WTC11 (cell line): Measurements from ENCODE around the gene SH2D3C. TPM values are rescaled to one million over a fixed set of nuclear protein-coding genes. Genes with fewer than 3 reads are reported as not detected.

Experiments
- ATAC-seq: fragments of 200-7000 bp; cut with Tn5 transposase; 2 replicates; pipeline ENCODE4 v1.10.0; 2021; ENCODE audit warnings: mild to moderate bottlenecking, moderate library complexity
- CTCF ChIA-PET: fragments of 300-600 bp; sonication (Branson Sonifier 250); formaldehyde crosslinking; loops from one replicate; lab custom pipeline; 2021; ENCODE audit warnings: antibody characterized with exemption; lab: Charles Lee
- POLR2A ChIA-PET: fragments of 350-600 bp; sonication (Branson Sonifier 250); formaldehyde crosslinking; loops from one replicate; lab custom pipeline; 2021; ENCODE audit warnings: antibody characterized with exemption; lab: Charles Lee
- DNase-seq: peaks from one replicate; pipeline ENCODE4 v3.0.0; 2021; ENCODE audit warnings: low spot score
- H3K27ac Mint-ChIP-seq: 2 replicates; pipeline ENCODE4 v1.8.0; 2021; ENCODE audit warnings: mixed read lengths
- H3K27me3 Mint-ChIP-seq: 2 replicates; pipeline ENCODE4 v1.8.0; 2021; ENCODE audit warnings: low read depth, mild to moderate bottlenecking, moderate library complexity, mixed read lengths
- H3K36me3 Mint-ChIP-seq: 2 replicates; pipeline ENCODE4 v1.8.0; 2021; ENCODE audit warnings: mixed read lengths
- H3K4me1 Mint-ChIP-seq: 2 replicates; pipeline ENCODE4 v1.8.0; 2022; ENCODE audit warnings: mixed read lengths
- H3K4me3 Mint-ChIP-seq: 2 replicates; pipeline ENCODE4 v1.8.0; 2021; ENCODE audit warnings: mild to moderate bottlenecking, moderate library complexity, mixed read lengths
- H3K9me3 Mint-ChIP-seq: 2 replicates; pipeline ENCODE4 v1.8.0; 2021; ENCODE audit warnings: mixed read lengths
- AFF4 ChIP-seq: sonication (generic); formaldehyde crosslinking; IDR thresholded peaks from 2 replicates; pipeline ENCODE4 v1.8.1; 2023; ENCODE audit warnings: mild to moderate bottlenecking, missing genetic modification reagents, borderline replicate concordance
- CBFB ChIP-seq: sonication (generic); formaldehyde crosslinking; IDR thresholded peaks from 2 replicates; pipeline ENCODE4 v1.8.1; 2022; ENCODE audit warnings: mild to moderate bottlenecking, low read depth, missing genetic modification reagents
- EMX1 ChIP-seq: fragments of 250-450 bp; sonication (Bioruptor Pico); IDR thresholded peaks from 2 replicates; pipeline ENCODE4 v1.8.0; 2021; ENCODE audit warnings: mild to moderate bottlenecking
- HMGXB4 ChIP-seq: sonication (generic); formaldehyde crosslinking; IDR thresholded peaks from 2 replicates; pipeline ENCODE4 v1.8.1; 2023; ENCODE audit warnings: mild to moderate bottlenecking, moderate library complexity, missing genetic modification reagents
- KAT7 ChIP-seq: sonication (generic); formaldehyde crosslinking; IDR thresholded peaks from 2 replicates; pipeline ENCODE4 v1.8.1; 2023; ENCODE audit warnings: missing genetic modification reagents, mild to moderate bottlenecking, borderline replicate concordance
- MXD4 ChIP-seq: fragments of 250-450 bp; sonication (Bioruptor Pico); IDR thresholded peaks from 2 replicates; pipeline ENCODE4 v1.8.0; 2021; ENCODE audit warnings: mild to moderate bottlenecking, moderate library complexity, borderline replicate concordance
- NR1H2 ChIP-seq: sonication (generic); formaldehyde crosslinking; IDR thresholded peaks from 2 replicates; pipeline ENCODE4 v1.9.0; 2021; ENCODE audit warnings: mild to moderate bottlenecking, moderate library complexity, missing genetic modification reagents
- PRRX2 ChIP-seq: fragments of 250-450 bp; sonication (Bioruptor Pico); IDR thresholded peaks from 2 replicates; pipeline ENCODE4 v1.8.0; 2021; ENCODE audit warnings: mild to moderate bottlenecking
- SMAD4 ChIP-seq: sonication (generic); formaldehyde crosslinking; IDR thresholded peaks from 2 replicates; pipeline ENCODE4 v1.8.0; 2022; ENCODE audit warnings: mild to moderate bottlenecking, missing genetic modification reagents
- SOX15 ChIP-seq: fragments of 250-450 bp; sonication (Bioruptor Pico); IDR thresholded peaks from 2 replicates; pipeline ENCODE4 v1.9.0; 2021; ENCODE audit warnings: mild to moderate bottlenecking
- SP1 ChIP-seq: sonication (generic); formaldehyde crosslinking; conservative IDR thresholded peaks from 2 replicates; pipeline ENCODE4 v1.8.1; 2022; ENCODE audit warnings: missing genetic modification reagents
- USF2 ChIP-seq: sonication (generic); formaldehyde crosslinking; IDR thresholded peaks from 2 replicates; pipeline ENCODE4 v1.8.1; 2023; ENCODE audit warnings: mild to moderate bottlenecking, missing genetic modification reagents, moderate library complexity
- ZNF138 ChIP-seq: sonication (generic); formaldehyde crosslinking; conservative IDR thresholded peaks from 2 replicates; pipeline ENCODE4 v1.8.1; 2022; ENCODE audit warnings: mild to moderate bottlenecking, moderate library complexity, missing genetic modification reagents
- ZNF263 ChIP-seq: sonication (generic); formaldehyde crosslinking; IDR thresholded peaks from 2 replicates; pipeline ENCODE4 v1.8.1; 2022; ENCODE audit warnings: low read depth, mild to moderate bottlenecking, moderate library complexity, missing genetic modification reagents
- ZSCAN18 ChIP-seq: fragments of 250-450 bp; sonication (Bioruptor Pico); IDR thresholded peaks from 2 replicates; pipeline ENCODE4 v2.1.2; 2022; ENCODE audit warnings: mild to moderate bottlenecking, moderate library complexity
- total RNA-seq: library from RNA; stranded (reverse); gene quantifications from 3 replicates; pipeline ENCODE4 v1.2.3, GENCODE V29; 2021
- TF ChIP-seq, protein P1 (sequence below): sonication (generic); formaldehyde crosslinking; IDR thresholded peaks from 2 replicates; pipeline ENCODE4 v1.8.1; 2022; ENCODE audit warnings: mild to moderate bottlenecking, missing genetic modification reagents, moderate library complexity, borderline replicate concordance
- TF ChIP-seq, protein P2 (sequence below): fragments of 250-450 bp; sonication (Bioruptor Pico); IDR thresholded peaks from 2 replicates; pipeline ENCODE4 v1.9.0; 2021; ENCODE audit warnings: mild to moderate bottlenecking
- TF ChIP-seq, protein P3 (sequence below): fragments of 250-450 bp; sonication (Bioruptor Pico); IDR thresholded peaks from 2 replicates; pipeline ENCODE4 v1.9.0; 2021; ENCODE audit warnings: moderate library complexity, mild to moderate bottlenecking, inconsistent platforms, borderline replicate concordance

The SH2D3C gene
- total RNA-seq, 1 experiment from 2014 or later, result 5.4 TPM

DNA sequence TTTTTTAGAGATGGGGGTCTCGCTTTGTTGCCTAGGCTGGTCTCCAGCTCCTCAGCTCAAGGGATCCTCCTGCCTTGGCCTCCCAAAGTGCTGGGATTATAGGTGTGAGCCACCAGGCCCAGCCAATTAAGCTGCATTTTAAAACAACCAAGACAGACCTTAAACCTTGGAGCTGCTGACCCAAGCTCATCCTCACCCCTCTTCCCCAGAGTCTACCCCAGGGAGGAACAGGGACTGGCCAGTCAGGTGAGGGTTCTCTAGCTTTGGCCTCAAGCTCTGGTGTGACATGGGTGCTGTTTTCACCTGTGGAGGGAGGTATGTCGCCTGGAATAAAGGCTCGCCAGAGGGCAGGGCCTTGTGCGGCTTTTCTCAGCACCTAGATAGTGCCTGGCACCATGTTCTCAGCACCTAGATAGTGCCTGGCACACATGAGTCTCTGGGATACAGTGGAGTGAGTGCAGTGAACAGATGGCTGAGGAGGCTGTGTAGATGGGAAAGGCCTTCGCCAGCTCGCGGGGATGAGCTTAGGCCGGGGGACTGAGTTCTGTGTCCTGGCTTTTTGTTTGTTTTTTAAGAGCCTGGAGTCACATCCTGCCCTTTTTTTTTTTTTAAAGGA lies 14.7 kb upstream of the SH2D3C start:
- CTCF ChIA-PET, result interaction anchor here (0.6 to 1.8 kb wide), 7 partner anchors 9 to 76 kb away, joined by 3 to 13 read pairs (median 5); partner anchors contain the start of genes ENG and TOR2A
- H3K27ac Mint-ChIP-seq, result peak overlapping the region; percentile 88
- ATAC-seq, result no peak
- POLR2A ChIA-PET, result interaction anchor here (0.5 to 1.3 kb wide), 8 partner anchors 7 to 110 kb away, joined by 3 to 8 read pairs (median 3); no protein-coding TSS in a partner anchor
- H3K36me3 Mint-ChIP-seq, result peaks cover 35% of the 10 kb centered on the region
- no peak for DNase-seq
- no peaks in the 10 kb centered on the region for H3K27me3 Mint-ChIP-seq
- TF ChIP-seq, protein P1, sequence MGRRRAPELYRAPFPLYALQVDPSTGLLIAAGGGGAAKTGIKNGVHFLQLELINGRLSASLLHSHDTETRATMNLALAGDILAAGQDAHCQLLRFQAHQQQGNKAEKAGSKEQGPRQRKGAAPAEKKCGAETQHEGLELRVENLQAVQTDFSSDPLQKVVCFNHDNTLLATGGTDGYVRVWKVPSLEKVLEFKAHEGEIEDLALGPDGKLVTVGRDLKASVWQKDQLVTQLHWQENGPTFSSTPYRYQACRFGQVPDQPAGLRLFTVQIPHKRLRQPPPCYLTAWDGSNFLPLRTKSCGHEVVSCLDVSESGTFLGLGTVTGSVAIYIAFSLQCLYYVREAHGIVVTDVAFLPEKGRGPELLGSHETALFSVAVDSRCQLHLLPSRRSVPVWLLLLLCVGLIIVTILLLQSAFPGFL (CRISPR knock-in tag), result no peak
- TF ChIP-seq ZNF138 (no peak), AFF4 (CRISPR knock-in tag) (no peak), EMX1 (CRISPR knock-in tag) (no peak), CBFB (CRISPR knock-in tag) (no peak), MXD4 (CRISPR knock-in tag) (no peak), USF2 (CRISPR knock-in tag) (no peak), NR1H2 (CRISPR knock-in tag) (no peak), ZNF263 (CRISPR knock-in tag) (no peak), HMGXB4 (no peak), ZSCAN18 (no peak), SOX15 (CRISPR knock-in tag) (no peak), SMAD4 (CRISPR knock-in tag) (no peak), SP1 (no peak), KAT7 (CRISPR knock-in tag) (no peak), PRRX2 (CRISPR knock-in tag) (no peak)
- TF ChIP-seq, protein P2, sequence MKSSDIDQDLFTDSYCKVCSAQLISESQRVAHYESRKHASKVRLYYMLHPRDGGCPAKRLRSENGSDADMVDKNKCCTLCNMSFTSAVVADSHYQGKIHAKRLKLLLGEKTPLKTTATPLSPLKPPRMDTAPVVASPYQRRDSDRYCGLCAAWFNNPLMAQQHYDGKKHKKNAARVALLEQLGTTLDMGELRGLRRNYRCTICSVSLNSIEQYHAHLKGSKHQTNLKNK (CRISPR knock-in tag), result no peak
- TF ChIP-seq, protein P3, sequence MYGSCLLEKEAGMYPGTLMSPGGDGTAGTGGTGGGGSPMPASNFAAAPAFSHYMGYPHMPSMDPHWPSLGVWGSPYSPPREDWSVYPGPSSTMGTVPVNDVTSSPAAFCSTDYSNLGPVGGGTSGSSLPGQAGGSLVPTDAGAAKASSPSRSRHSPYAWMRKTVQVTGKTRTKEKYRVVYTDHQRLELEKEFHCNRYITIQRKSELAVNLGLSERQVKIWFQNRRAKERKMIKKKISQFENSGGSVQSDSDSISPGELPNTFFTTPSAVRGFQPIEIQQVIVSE (CRISPR knock-in tag), result no peak
- peaks cover 9% of the 10 kb centered on the region for H3K4me1 Mint-ChIP-seq
- no peaks in the 10 kb centered on the region for H3K9me3 Mint-ChIP-seq
- H3K4me3 Mint-ChIP-seq, result no peak overlapping the region
